GM21576 (cell line): ENCODE data around the gene TEKT2.
A peak's percentile ranks its signal among the peaks of the same experiment; 100 is the strongest.

Experiments
- ATAC-seq: cut with Tn5 transposase; IDR thresholded peaks from one replicate; pipeline ENCODE4 v1.9.1; 2021; ENCODE audit warnings: mild to moderate bottlenecking, moderate library complexity; ENCODE audit not compliant: unreplicated experiment

The TEKT2 gene

DNA sequence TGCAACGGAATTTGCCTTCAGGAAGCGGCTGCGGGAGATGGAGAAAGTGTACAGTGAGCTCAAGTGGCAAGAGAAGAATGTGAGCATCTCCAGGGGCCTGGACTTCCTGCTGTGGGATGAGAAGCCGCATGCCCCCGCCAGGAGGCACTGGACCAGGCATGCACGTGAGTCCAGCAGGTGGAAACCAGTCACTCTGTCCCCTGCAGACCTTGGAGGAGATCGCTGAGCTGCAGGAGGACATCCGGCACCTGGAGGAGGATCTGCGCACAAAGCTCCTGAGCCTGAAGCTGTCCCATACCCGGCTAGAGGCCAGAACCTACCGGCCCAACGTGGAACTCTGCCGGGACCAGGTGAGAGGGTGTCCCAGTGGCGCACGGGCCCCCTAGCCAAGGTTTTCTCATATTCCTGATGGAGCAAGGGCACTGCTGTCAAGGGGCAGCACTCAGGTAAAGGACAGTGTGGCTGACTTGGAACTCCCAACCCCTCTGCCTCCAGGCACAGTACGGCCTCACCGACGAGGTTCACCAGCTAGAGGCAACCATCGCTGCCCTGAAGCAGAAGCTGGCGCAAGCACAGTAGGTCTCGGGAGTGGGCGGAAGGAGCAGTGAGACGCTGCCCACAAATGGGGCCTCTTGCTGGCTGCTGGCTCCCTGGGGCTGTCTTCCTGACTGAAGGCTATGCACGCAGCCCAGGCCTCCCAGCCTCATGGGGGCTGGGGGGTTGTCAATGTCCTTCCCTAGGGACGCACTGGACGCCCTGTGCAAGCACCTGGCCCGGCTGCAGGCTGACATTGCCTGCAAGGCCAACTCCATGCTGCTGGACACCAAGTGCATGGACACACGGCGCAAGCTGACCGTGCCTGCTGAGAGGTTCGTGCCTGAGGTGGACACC lies 3.6 kb downstream of the TEKT2 start:
- ATAC-seq: no peak

GRCh38 chr1:36088265-36088576 lies 4.3 kb downstream of the TEKT2 start:
- peak; percentile 3 for ATAC-seq

- peak; percentile 81 for ATAC-seq
These were observed 4.9 kb downstream of the TEKT2 start, which contains the start of gene ADPRS for GRCh38 chr1:36088577-36089392. Gene ADPRS, plus strand, starts transcription at chr1:36088892. Its CDS starts 13 bp downstream, at chr1:36088905.

DNA sequence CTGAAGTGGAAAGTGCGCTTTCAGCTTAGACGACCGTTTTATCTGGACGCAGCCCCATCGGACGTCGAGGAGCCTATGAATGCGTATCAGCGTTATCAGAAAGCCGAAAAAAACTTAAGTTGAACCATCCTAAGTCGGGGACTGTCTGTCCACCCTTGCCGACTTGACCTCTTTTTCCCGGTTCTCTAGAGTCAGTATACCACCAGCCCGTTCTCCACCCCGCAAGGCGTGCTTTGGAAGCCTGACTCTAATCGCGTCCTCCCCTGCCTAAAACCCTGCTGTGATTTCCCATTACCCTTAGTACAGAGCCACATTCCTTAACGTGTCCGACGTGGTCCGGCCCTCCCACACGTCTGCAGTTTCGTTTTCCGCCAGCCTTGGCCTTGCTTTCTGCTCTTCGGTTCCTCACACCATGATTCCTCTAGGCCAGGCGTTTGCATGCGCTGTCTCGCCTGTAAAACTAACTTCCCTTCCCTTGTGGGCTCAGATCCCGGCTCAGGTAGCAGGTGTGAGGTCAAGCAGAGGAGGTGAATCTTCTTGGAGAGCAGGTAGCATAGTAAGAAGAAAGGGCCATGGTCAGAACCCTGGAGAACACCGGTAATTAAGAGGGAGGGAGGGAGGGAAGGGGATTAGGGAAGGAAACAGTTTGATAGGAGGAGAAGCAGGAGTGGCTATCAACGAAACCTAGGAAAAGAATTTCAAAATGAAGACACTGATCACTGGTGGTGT lies 5.7 kb downstream of the TEKT2 start:
- ATAC-seq: no peak

- no peak for ATAC-seq
These were observed 7.2 kb downstream of the TEKT2 start for GRCh38 chr1:36091141-36091540.

GRCh38 chr1:36091698-36092097 lies 7.8 kb downstream of the TEKT2 start:
- no peak for ATAC-seq

GRCh38 chr1:36092166-36092797 lies 8.4 kb downstream of the TEKT2 start:
- ATAC-seq: no peak

DNA sequence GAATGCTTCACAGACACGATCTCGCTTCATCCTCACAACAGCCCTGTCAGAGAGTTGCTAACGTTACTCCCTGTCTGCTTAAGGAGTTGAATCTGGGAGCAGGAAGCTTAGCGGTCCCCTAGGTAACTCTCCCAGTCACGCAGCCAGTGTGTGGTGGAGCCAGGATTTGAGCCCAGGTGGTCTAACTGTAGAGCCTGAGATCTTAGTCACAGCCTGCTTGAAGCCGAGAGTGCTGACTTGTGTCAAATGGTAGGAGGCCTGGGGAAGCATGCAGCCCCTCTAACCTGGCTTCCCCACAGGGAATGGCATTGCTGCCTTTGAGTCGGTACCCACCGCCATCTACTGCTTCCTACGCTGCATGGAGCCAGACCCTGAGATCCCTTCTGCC lies 8.9 kb downstream of the TEKT2 start:
- ATAC-seq: no peak

DNA sequence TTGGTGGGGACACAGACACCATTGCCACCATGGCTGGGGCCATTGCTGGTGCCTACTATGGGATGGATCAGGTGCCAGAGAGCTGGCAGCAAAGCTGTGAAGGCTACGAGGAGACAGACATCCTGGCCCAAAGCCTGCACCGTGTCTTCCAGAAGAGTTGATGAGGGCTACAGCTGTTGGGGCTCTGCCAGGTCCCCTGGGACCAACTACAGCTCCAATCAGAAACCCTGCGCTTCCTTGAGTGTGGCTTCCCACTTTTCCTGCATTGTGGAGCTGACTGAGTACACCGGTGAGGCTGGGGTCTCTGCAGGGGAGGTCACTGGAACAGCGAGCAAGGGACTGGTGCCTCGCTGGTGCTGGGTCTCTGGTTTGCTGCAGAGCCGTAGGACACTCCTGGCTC lies 9.3 kb downstream of the TEKT2 start:
- ATAC-seq: no peak

GRCh38 chr1:36093929-36094328 lies 10.0 kb downstream of the TEKT2 start:
- ATAC-seq: no peak

GRCh38 chr1:36094621-36095061 lies 10.7 kb downstream of the TEKT2 start:
- ATAC-seq: no peak

- no peak for ATAC-seq
These were observed 12.0 kb downstream of the TEKT2 start for GRCh38 chr1:36095760-36096405.

DNA sequence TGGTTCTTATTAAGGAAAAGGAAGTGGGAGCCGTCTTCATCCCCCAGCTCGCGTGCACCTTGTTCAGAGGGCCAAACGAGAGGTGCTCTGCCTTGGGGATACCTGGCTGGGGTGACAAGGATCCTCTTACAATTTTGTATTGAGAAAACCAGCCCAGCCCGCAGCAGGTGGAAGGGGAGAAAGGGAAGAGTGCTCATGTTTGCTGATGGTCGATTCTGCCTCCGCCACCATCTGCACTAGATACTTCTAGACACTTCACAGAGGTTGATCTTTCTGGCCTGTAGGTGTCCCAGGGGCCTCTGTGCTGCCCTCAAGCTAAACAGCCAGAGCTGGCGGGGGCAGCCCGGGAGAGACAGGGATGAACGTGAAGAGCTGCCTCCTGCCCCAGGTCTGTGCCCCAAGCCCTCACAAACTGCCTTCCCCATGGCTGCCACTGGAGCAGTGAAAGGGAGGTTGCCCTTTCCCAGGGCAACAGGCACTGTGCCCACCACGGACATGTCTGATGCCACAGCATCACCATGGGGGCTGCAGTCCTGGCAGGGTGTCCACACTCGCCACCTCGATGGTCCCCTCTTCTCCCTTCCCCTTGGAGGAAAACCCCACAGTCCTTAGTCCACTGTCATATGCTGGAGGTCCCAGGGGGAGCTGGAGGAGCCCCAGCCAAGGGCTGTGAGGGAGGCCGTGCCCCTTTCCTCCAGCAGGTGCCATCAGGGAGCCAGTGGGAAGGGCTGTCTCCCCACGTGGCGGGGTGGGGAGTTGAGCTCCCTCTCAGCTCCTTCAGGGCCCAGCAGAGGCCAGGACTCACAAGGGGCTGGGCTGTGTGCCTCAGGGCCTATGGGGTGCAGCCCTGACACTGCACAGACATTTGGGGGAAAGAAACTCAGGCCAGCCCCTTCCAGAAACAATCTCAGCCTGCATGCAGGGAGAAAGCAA lies 12.9 kb downstream of the TEKT2 start:
- no peak for ATAC-seq

DNA sequence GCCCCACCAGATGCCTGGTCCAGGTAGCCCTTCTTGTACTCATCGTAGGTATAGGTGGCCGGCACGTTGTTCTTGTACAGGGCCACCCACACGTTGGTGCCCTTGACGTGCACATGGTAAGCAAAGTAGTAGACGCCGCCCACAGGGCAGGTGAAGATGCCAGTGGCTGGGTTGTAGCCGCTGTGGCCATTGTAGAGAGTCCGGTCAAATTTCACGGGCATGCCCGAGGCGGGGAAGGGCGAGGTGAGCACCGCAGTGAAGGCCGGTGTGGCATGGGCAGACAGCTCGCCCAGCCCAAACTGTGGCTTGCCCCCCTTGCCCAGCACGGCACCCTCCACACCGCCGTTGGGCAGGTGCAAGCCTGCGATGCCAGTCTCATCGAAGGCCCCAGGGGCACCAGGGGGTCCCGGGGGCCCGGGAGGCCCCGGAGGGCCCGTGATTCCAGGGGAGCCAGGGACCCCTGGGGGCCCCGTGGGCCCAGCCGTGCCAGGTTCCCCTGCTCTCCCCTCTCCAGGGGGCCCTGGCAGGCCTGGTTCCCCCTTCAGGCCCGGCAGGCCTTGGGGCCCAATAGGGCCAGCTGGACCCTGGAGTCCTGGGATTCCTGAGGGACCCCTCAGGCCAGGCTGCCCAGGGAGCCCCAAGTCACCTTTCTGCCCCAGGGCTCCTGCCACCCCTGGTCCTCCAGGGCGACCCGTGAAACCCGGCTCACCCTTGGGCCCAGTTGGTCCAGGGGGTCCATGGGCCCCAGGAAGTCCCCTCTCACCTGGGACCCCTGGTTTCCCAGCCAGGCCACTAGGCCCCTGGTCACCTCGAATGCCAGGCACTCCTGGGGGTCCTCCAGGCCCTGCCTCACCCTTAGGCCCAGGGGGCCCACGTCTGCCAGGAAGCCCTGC lies 14.0 kb downstream of the TEKT2 start:
- ATAC-seq: no peak

GRCh38 chr1:36098650-36099365 lies 14.9 kb downstream of the TEKT2 start:
- no peak for ATAC-seq

GRCh38 chr1:36099681-36100341 lies 15.9 kb downstream of the TEKT2 start:
- no peak for ATAC-seq

- ATAC-seq: no peak
These were observed 16.5 kb downstream of the TEKT2 start for GRCh38 chr1:36100376-36100775.
